ENCODE measurements around the gene XRCC2. TPM values are rescaled to one million over a fixed set of nuclear protein-coding genes. Genes with fewer than 3 reads are reported as not detected.

XRCC2 gene
- polyA plus RNA-seq, 2 donors, result 1.1 to 2.0 TPM

DNA sequence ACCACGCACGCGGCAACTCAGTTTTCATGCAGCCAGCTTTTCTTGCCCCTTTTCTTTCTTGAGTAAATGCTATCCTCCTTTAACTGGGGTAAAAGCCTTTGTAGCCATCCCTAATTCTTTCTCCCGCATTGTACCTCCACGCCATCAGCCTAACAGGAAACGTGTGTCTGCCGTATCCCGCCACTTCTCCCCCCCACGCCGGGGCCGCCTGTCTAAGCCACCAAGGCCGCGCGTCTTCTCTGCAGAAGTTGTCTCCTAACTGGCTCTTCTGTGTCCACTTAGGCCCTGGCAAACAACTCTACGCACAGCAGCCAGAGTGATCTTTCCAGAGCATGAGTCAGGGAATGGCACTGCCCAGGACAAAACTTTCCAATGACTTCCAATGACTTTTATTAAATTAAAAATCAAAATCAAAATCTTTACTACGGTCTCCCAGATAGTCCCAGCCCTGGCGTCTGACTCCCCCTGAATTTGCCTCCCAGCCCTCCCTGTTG is 74.6 kb downstream of the XRCC2 start:
- 93 to 94% methylated on average over 17 of the region's 17 CpGs for WGBS, 2 donors
- Histone ChIP-seq H3K9me3 (ENCODE audit: control insufficient read depth in 2 of 2, insufficient read depth in 1 of 2, low read depth in 1 of 2, low read length in 1 of 2) (no peaks in the 10 kb centered on the region), H3K4me3 (ENCODE audit: low read depth in 1 of 2, low read length in 2 of 2) (no peak overlapping the region), H3K27me3 (ENCODE audit: control insufficient read depth in 1 of 2, insufficient read depth in 2 of 2, low read length in 2 of 2) (peaks cover 0 to 3% of the 10 kb centered on the region in 2 donors), H3K27ac (ENCODE audit: low read depth in 2 of 2, low read length in 1 of 2) (no peak overlapping the region), H3K36me3 (ENCODE audit: control insufficient read depth in 2 of 2, insufficient read depth in 2 of 2, low read length in 1 of 2) (no peaks in the 10 kb centered on the region), H3K4me1 (ENCODE audit: control insufficient read depth in 2 of 2, insufficient read depth in 2 of 2, low read length in 1 of 2) (no peaks in the 10 kb centered on the region)

DNA sequence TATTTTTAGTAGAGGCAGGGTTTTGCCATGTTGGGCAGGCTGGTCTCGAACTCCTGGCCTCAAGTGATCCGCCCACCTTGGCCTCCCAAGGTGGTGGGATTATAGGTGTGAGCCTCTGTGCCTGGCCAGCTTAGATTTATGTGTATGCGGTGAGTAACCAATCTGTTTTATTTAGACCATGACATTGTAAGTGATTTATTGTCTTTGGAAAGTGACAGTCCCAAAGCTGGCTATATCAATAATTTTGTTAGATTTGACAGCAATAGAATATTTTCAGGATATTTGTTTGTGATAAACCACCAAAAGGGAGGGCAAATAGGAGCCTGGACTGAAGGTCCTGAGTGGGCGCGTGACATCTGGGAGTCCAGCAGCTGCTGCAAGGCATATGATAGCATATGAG is 75.7 kb downstream of the XRCC2 start:
- Histone ChIP-seq H3K27me3 (ENCODE audit: control insufficient read depth in 1 of 2, insufficient read depth in 2 of 2, low read length in 2 of 2) (peaks cover 0 to 3% of the 10 kb centered on the region in 2 donors), H3K4me1 (ENCODE audit: control insufficient read depth in 2 of 2, insufficient read depth in 2 of 2, low read length in 1 of 2) (no peaks in the 10 kb centered on the region), H3K36me3 (ENCODE audit: control insufficient read depth in 2 of 2, insufficient read depth in 2 of 2, low read length in 1 of 2) (no peaks in the 10 kb centered on the region), H3K4me3 (ENCODE audit: low read depth in 1 of 2, low read length in 2 of 2) (no peak overlapping the region), H3K27ac (ENCODE audit: low read depth in 2 of 2, low read length in 1 of 2) (no peak overlapping the region), H3K9me3 (ENCODE audit: control insufficient read depth in 2 of 2, insufficient read depth in 1 of 2, low read depth in 1 of 2, low read length in 1 of 2) (no peaks in the 10 kb centered on the region)
- WGBS, 2 donors, result 94% methylated on average over 5 of the region's 5 CpGs

DNA sequence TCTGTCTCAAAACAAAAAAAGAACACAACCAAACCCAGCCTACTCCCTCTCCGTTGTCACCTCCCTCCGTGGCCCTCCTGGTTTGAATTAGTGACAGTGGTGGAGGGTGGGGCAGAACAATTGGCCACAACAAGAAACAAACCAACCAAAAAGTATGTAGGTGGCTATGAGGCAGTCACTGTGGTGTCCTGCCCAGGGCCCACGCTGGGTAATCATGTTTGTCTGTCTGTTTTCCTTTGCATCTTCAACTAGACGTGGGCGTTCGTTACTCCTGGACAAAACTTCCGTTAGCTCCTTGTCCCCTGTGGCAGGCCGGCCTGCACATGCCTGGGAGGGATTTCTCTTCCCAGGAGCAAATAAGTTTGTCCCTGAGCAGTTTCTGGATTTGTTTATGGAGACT is 78.4 kb downstream of the XRCC2 start:
- H3K9me3 ChIP-seq (ENCODE audit: control insufficient read depth in 2 of 2, insufficient read depth in 1 of 2, low read depth in 1 of 2, low read length in 1 of 2), result no peaks in the 10 kb centered on the region
- no peaks in the 10 kb centered on the region for H3K27me3 ChIP-seq (ENCODE audit: control insufficient read depth in 1 of 2, insufficient read depth in 2 of 2, low read length in 2 of 2)
- H3K27ac ChIP-seq (ENCODE audit: low read depth in 2 of 2, low read length in 1 of 2), result no peak overlapping the region
- no peaks in the 10 kb centered on the region for H3K4me1 ChIP-seq (ENCODE audit: control insufficient read depth in 2 of 2, insufficient read depth in 2 of 2, low read length in 1 of 2)
- WGBS, 2 donors, result 67 to 69% methylated on average over 8 of the region's 8 CpGs
- no peaks in the 10 kb centered on the region for H3K36me3 ChIP-seq (ENCODE audit: control insufficient read depth in 2 of 2, insufficient read depth in 2 of 2, low read length in 1 of 2)
- H3K4me3 ChIP-seq (ENCODE audit: low read depth in 1 of 2, low read length in 2 of 2), result no peak overlapping the region

DNA sequence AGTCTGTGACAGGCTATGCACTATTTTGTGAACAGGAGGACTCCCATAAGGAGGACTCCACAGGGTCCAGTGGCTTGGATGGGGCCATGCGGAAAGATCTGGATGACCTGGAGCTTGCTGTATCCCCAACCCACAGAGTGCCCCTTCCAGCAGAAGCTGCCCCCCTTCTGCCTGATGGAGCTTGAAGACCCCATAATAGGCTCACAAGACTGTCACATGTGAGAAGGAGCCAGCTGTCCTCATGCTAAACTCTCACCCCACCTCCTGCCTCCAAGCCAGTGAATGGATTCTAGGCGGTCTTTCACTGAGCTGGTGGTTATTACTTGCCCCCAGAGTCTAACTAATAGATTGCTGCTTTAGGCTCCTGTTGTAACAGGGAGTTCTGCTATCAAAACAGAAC is 79.1 kb downstream of the XRCC2 start:
- H3K4me3 ChIP-seq (ENCODE audit: low read depth in 1 of 2, low read length in 2 of 2), result no peak overlapping the region
- no peaks in the 10 kb centered on the region for H3K4me1 ChIP-seq (ENCODE audit: control insufficient read depth in 2 of 2, insufficient read depth in 2 of 2, low read length in 1 of 2)
- no peaks in the 10 kb centered on the region for H3K27me3 ChIP-seq (ENCODE audit: control insufficient read depth in 1 of 2, insufficient read depth in 2 of 2, low read length in 2 of 2)
- H3K9me3 ChIP-seq (ENCODE audit: control insufficient read depth in 2 of 2, insufficient read depth in 1 of 2, low read depth in 1 of 2, low read length in 1 of 2), result no peaks in the 10 kb centered on the region
- H3K27ac ChIP-seq (ENCODE audit: low read depth in 2 of 2, low read length in 1 of 2), result no peak overlapping the region
- WGBS, 2 donors, result 95 to 98% methylated on average over 2 of the region's 2 CpGs
- H3K36me3 ChIP-seq (ENCODE audit: control insufficient read depth in 2 of 2, insufficient read depth in 2 of 2, low read length in 1 of 2), result no peaks in the 10 kb centered on the region

Other genes with a start within 250 kb of the XRCC2 start
- gene KMT2C, start 240.1 kb downstream of the XRCC2 start, polyA plus RNA-seq, result 10 to 100 TPM in 1 of 2 donors, 1 to 10 TPM in 1; 8.2 to 11.7 TPM
- gene ACTR3B, start 83.6 kb upstream of the XRCC2 start, polyA plus RNA-seq, result 1 to 10 TPM; 1.8 to 2.9 TPM

Data from esophagus (tissue), 2 donors.